M059J (cell line): ENCODE measurements around the gene C1orf167. TPM values are rescaled to one million over a fixed set of nuclear protein-coding genes. Genes with fewer than 3 reads are reported as not detected.

Source experiments
- DNase-seq: peaks from one replicate; pipeline ENCODE4 v3.0.0-alpha.2; 2012; ENCODE audit warnings: low read depth
- total RNA-seq: library from RNA; depleted of rRNA; stranded (reverse); fragments of >200 nt; shearing (Covaris generic); gene quantifications from 2 replicates; pipeline ENCODE4 v1.2.3, GENCODE V29; 2014; rRNA removed

C1orf167 gene
- not detected in 2 replicates for total RNA-seq

- DNase-seq, result no peak
Observed at GRCh38 chr1:11761988-11762406, at the start of gene C1orf167. C1orf167 (plus strand) TSS chr1:11762193; CDS start chr1:11764401, 2,208 bp downstream.

- DNase-seq, result no peak
Observed at GRCh38 chr1:11712285-11712684, 49.7 kb upstream of the C1orf167 start.

GRCh38 chr1:11713095-11713494 lies 48.9 kb upstream of the C1orf167 start:
- DNase-seq, result no peak

- DNase-seq, result no peak
Observed at GRCh38 chr1:11714831-11715575, 47.0 kb upstream of the C1orf167 start.

GRCh38 chr1:11719313-11720032 lies 42.5 kb upstream of the C1orf167 start:
- DNase-seq, result peak; percentile 51

GRCh38 chr1:11720033-11720376 lies 42.0 kb upstream of the C1orf167 start:
- DNase-seq, result no peak

- no peak for DNase-seq
Observed at GRCh38 chr1:11720525-11720924, 41.5 kb upstream of the C1orf167 start.

GRCh38 chr1:11721311-11721710 lies 40.7 kb upstream of the C1orf167 start:
- DNase-seq, result no peak

- DNase-seq, result no peak
Observed at GRCh38 chr1:11722538-11722937, 39.5 kb upstream of the C1orf167 start.

GRCh38 chr1:11725616-11726015 lies 36.4 kb upstream of the C1orf167 start:
- no peak for DNase-seq

- no peak for DNase-seq
Observed at GRCh38 chr1:11727119-11727518, 34.9 kb upstream of the C1orf167 start.

GRCh38 chr1:11728126-11728806 lies 33.7 kb upstream of the C1orf167 start:
- no peak for DNase-seq

GRCh38 chr1:11729155-11729497 lies 32.9 kb upstream of the C1orf167 start:
- DNase-seq, result no peak

GRCh38 chr1:11729498-11730428 lies 32.2 kb upstream of the C1orf167 start:
- no peak for DNase-seq

- DNase-seq, result peak; percentile 52
Observed at GRCh38 chr1:11730429-11730891, 31.5 kb upstream of the C1orf167 start.

- peak; percentile 84 for DNase-seq
Observed at GRCh38 chr1:11731691-11732283, 30.2 kb upstream of the C1orf167 start.

GRCh38 chr1:11733306-11733705 lies 28.7 kb upstream of the C1orf167 start:
- DNase-seq, result no peak

GRCh38 chr1:11735531-11735853 lies 26.5 kb upstream of the C1orf167 start:
- no peak for DNase-seq

GRCh38 chr1:11735854-11736745 lies 25.9 kb upstream of the C1orf167 start, which contains the start of gene AGTRAP:
AGTRAP (plus strand) TSS chr1:11736136; CDS start chr1:11736209, 73 bp downstream.
- peak; percentile 91 for DNase-seq
